HFF-Myc (cell line): ENCODE measurements around the gene NELFB.

Experiments used
- DNase-seq: peaks from one replicate; pipeline ENCODE4 v3.0.0-alpha.2; 2011; ENCODE audit warnings: low read depth; ENCODE audit errors: extremely low read depth
- H3K4me3 ChIP-seq: replicated peaks from 2 replicates; pipeline ENCODE4 v1.5.1; 2011; ENCODE audit warnings: low read depth, mild to moderate bottlenecking, control low read depth, low read length
- CTCF ChIP-seq: IDR thresholded peaks from 2 replicates; pipeline ENCODE4 v1.5.1; 2012; ENCODE audit warnings: mild to moderate bottlenecking, low read depth, low read length, control low read depth; ENCODE audit errors: missing control alignments

NELFB gene

DNA sequence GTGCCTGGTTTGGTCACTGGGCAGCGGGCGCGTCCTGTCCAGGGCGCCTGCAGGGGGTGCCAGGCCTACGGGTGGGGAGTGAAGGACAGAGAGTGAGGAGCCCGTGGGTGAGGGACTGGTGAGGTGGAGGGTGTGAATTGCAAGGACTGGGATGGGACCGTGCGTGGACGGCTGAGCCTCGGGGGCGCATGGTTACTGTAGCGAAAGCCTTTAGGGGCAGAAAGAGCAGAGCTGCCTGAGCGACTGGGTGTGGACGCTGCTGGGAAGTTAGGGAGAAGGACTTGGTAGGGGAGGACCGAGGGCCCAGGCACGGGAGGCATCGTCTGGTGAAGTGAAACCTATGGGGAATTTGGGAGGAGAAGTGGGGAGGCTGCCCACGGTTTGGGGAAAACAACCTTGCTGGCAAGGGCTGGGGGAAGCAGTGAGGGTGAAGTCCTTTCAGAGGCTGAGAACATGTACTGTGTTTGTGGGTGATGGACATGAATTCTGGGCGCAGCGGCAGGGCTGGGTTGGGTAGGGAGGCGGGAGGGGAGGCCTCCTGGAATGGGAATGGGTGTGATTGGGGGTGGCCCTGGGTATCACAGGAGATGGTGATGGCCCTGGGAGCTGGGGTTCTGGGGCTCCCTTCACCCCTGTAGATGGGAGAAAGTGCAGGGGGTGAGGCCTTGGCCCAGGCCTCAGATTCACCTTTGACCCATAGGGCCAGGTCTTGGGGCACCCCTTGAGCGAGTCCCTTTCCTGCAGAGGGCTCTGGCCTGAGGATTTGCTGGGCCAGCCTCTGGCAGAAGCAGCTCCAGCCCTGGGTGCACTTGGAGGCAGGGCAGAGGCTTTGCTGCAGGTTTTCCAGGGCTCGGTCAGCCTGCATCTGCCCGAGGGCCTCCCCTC, 20.7 kb downstream of the NELFB start:
- TF ChIP-seq CTCF: no peak
- no peak for DNase-seq
- H3K4me3 ChIP-seq: no peak overlapping the region

DNA sequence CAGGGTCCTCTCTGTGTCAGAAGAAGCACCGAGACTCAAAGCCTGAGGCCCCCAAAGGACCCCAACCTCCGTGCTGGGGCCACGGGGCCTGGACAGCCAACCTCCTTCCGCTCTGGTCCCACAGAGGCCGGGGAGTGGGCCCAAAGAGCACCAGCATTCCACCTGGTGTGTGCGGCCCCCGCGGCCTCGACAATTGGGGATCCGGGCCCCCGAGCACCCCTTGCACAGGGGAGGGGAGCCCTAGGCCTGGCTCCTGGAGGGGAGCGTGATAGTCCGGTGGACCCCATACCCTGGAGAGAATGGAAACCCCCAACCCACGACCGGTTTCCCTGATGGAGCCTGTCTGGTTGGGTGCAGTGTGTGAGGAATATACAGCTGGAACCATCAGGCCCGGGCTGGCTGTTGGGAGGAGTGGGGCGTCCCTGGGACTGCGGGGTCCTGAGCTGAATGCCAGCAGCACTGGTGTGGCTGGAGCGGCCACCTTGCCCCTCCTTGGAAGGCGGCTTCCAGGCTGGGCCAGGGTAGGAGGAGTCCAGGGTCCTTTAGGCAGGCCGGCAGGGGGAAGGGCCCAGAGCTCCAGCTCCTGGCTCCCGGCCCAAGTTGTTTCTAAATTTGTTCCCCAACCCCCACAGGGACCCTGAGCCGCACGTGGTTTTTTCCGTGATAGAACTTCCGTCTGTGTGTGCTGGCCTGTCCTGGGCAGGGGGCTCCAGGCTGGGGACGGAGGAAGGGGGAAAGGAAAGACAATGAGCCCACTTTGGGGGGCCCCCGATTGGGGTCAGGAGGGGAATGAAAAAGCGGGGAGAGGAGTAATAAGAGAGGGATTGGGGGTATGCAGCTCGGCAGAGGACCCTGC, 21.6 kb downstream of the NELFB start:
- TF ChIP-seq CTCF: no peak
- H3K4me3 ChIP-seq: peak overlapping the region; percentile 65
- DNase-seq: peak; percentile 59

DNA sequence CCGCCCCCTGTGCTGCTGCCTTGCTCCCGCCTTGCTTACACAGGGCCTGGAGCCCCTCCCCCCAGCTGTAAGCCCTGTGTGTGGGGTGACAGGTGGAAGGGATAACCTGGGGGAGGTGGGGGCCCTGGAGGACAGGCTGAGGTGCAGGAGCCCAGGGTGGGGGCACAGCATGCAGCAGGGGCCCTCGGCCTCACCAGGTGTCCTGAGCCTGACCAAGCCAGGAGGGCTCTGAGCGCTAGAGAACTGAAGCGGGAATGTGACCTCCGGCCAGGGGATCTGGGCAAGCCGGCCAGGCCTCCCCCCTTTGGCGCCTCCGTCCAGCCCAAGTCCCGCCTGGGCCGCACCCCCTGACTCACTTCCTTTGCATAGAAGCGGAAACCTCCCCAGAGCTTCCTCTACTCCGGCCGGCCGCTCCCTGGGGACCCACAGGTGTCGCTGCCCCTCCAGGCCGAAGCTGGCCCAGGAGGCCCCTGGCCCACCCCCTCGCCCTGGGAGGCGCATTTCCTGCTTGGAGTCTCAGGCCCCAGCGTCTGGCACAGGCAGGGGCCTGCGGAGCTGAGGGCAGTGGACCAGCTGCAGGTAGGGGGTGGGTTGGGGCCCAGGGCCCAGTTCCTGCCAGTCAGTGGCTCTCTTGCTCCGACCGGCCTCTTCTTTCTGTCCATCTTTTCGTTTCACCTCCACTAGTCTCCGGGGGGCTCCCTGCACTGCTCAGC, 22.4 kb downstream of the NELFB start, which contains the start of gene TOR4A:
Gene TOR4A (plus strand): TSS at position 398 of the 713 bp plus-strand sequence. CDS start 964 bp downstream, outside the sequence.
- peak; percentile 72 for DNase-seq
- peak; percentile 41 for TF ChIP-seq CTCF
- H3K4me3 ChIP-seq: peak within 1 kb of the TSS; percentile 65

GRCh38 chr9:137278061-137278701, 23.1 kb downstream of the NELFB start:
- H3K4me3 ChIP-seq: peak overlapping the region; percentile 65
- TF ChIP-seq CTCF: no peak
- DNase-seq: no peak

GRCh38 chr9:137278721-137279711, 23.9 kb downstream of the NELFB start:
- H3K4me3 ChIP-seq: peak overlapping the region; percentile 65
- TF ChIP-seq CTCF: no peak
- no peak for DNase-seq
